K562 (cell line): ENCODE measurements around the gene ARL6IP1. TPM values are rescaled to one million over a fixed set of nuclear protein-coding genes. Genes with fewer than 3 reads are reported as not detected.
A peak's percentile ranks its signal among the peaks of the same experiment; 100 is the strongest.

Experiments used
- ARID1B ChIP-seq: fragments of 450-650 bp; IDR thresholded peaks from 2 replicates; pipeline ENCODE4 v1.6.1; 2016; ENCODE audit warnings: antibody characterized with exemption, mild to moderate bottlenecking, inconsistent platforms
- ESRRA ChIP-seq: fragments of 450-650 bp; IDR thresholded peaks from 2 replicates; pipeline ENCODE4 v1.6.1; 2014; ENCODE audit warnings: low read depth, mild to moderate bottlenecking, moderate library complexity, borderline replicate concordance
- FOXA3 ChIP-seq, 2 experiments: fragments of 450-650 bp in 1 of 2; sonication (generic) in 1 of 2; formaldehyde crosslinking; IDR thresholded peaks in 1 of 2; conservative IDR thresholded peaks in 1 of 2; 2 replicates each; pipeline versions ENCODE4 v1.4.0 to v1.8.0; 2020 to 2022; ENCODE audit warnings: mild to moderate bottlenecking in 2 of 2, missing genetic modification reagents in 1 of 2
- FOXJ2 ChIP-seq: fragments of 200-800 bp; sonication (Bioruptor generic); IDR thresholded peaks from 2 replicates; pipeline ENCODE4 v1.6.1; 2016; ENCODE audit warnings: missing genetic modification characterization, missing compliant biosample characterization
- HNRNPH1 ChIP-seq: fragments of 200-400 bp; formaldehyde crosslinking; optimal IDR thresholded peaks from 2 replicates; pipeline ENCODE3; 2017; ENCODE audit warnings: low read depth, mild to moderate bottlenecking, low read length, moderate library complexity
- HNRNPLL ChIP-seq: fragments of 200-400 bp; formaldehyde crosslinking; IDR thresholded peaks from 2 replicates; pipeline ENCODE4 v1.6.1; 2017; ENCODE audit warnings: low read length, low read depth, mild to moderate bottlenecking; ENCODE audit not compliant: poor library complexity, severe bottlenecking
- IFI16 ChIP-seq: fragments of 250-450 bp; sonication (Bioruptor Pico); IDR thresholded peaks from 2 replicates; pipeline ENCODE4 v2.1.2; 2022; ENCODE audit warnings: mild to moderate bottlenecking, inconsistent platforms
- KLF13 ChIP-seq: fragments of 450-650 bp; IDR thresholded peaks from 2 replicates; pipeline ENCODE4 v1.6.1; 2016; ENCODE audit warnings: missing genetic modification characterization, low read depth, mild to moderate bottlenecking, missing compliant biosample characterization, moderate library complexity, borderline replicate concordance
- RBM22 ChIP-seq: fragments of 200-400 bp; formaldehyde crosslinking; IDR thresholded peaks from 2 replicates; pipeline ENCODE4 v1.6.1; 2018; ENCODE audit warnings: low read length, low read depth; ENCODE audit not compliant: poor library complexity, severe bottlenecking
- RFX7 ChIP-seq: fragments of 250-450 bp; sonication (Bioruptor Pico); IDR thresholded peaks from 2 replicates; pipeline ENCODE4 v1.5.1; 2021; ENCODE audit warnings: mild to moderate bottlenecking
- SMARCA4 ChIP-seq: fragments of 450-650 bp; IDR thresholded peaks from 2 replicates; pipeline ENCODE4 v1.6.1; 2016
- TEAD1 ChIP-seq, 2 experiments: fragments of 450-650 bp in 1 of 2; sonication (generic) in 1 of 2; formaldehyde crosslinking; IDR thresholded peaks; 2 replicates each; pipeline versions ENCODE4 v1.4.0 to v1.8.0; 2020 to 2022; ENCODE audit warnings: mild to moderate bottlenecking in 2 of 2, missing genetic modification reagents in 1 of 2
- TGIF2 ChIP-seq: sonication (generic); formaldehyde crosslinking; IDR thresholded peaks from 2 replicates; pipeline ENCODE4 v1.8.1; 2022; ENCODE audit warnings: mild to moderate bottlenecking, missing genetic modification reagents, moderate library complexity
- YBX1 ChIP-seq: fragments of 450-650 bp; IDR thresholded peaks from 2 replicates; pipeline ENCODE4 v1.7.1; 2016; ENCODE audit warnings: mild to moderate bottlenecking
- ZEB2 ChIP-seq: fragments of 450-650 bp; IDR thresholded peaks from 2 replicates; pipeline ENCODE4 v1.6.1; 2016
- ZNF408 ChIP-seq: fragments of 250-450 bp; sonication (Bioruptor Pico); IDR thresholded peaks from 2 replicates; pipeline ENCODE4 v1.4.0; 2020; ENCODE audit warnings: low read depth, mild to moderate bottlenecking, moderate library complexity
- polyA plus RNA-seq, 8 experiments: library from polyadenylated mRNA; depleted of rRNA in 4 of 8; stranded (reverse) in 5 of 8; unstranded in 3 of 8; fragments of >200 nt; fragmentation: Nextera tagmentation in 2 of 8; fragmentation: Illumina TruSeq in 1 of 8; extraction: Ambion mirVana in 2 of 8; extraction: Trizol in 1 of 8; gene quantifications; 2 replicates each; pipeline versions ENCODE4 v1.2.1 to v1.2.3, GENCODE V29; 2011 to 2014; ENCODE audit warnings: inconsistent platforms in 1 of 8, missing spikeins in 1 of 8
- total RNA-seq, 7 experiments: library from RNA; depleted of rRNA in 6 of 7; stranded (reverse); fragments of >200 nt in 6 of 7; fragmentation: Illumina TruSeq in 2 of 7; extraction: Trizol in 2 of 7; gene quantifications; 2 replicates each; pipeline versions ENCODE4 v1.2.1 to v1.2.3, GENCODE V29; 2011 to 2021; ENCODE audit warnings: low replicate concordance in 1 of 7
- TF ChIP-seq, protein P1 (sequence below): fragments of 250-450 bp; sonication (Bioruptor Pico); IDR thresholded peaks from 2 replicates; pipeline ENCODE4 v1.4.0; 2020; ENCODE audit warnings: mild to moderate bottlenecking, moderate library complexity
- TF ChIP-seq, protein P2 (sequence below): fragments of 250-450 bp; sonication (Bioruptor Pico); IDR thresholded peaks from 2 replicates; pipeline ENCODE4 v1.5.0; 2022; ENCODE audit warnings: mild to moderate bottlenecking
- TF ChIP-seq, protein P3 (sequence below): fragments of 250-450 bp; sonication (Bioruptor Pico); IDR thresholded peaks from 2 replicates; pipeline ENCODE4 v1.6.1; 2021; ENCODE audit warnings: mild to moderate bottlenecking
- TF ChIP-seq, protein P4 (sequence below): fragments of 250-450 bp; sonication (Bioruptor Pico); IDR thresholded peaks from 2 replicates; pipeline ENCODE4 v1.4.0; 2020; ENCODE audit warnings: mild to moderate bottlenecking, moderate library complexity

The ARL6IP1 gene
- total and polyA plus RNA-seq, 9 of the 15 experiments (the other 6 are each of a cell fraction or from before 2014, with no cell fraction given) = 102 to 391 (median 162) TPM

DNA sequence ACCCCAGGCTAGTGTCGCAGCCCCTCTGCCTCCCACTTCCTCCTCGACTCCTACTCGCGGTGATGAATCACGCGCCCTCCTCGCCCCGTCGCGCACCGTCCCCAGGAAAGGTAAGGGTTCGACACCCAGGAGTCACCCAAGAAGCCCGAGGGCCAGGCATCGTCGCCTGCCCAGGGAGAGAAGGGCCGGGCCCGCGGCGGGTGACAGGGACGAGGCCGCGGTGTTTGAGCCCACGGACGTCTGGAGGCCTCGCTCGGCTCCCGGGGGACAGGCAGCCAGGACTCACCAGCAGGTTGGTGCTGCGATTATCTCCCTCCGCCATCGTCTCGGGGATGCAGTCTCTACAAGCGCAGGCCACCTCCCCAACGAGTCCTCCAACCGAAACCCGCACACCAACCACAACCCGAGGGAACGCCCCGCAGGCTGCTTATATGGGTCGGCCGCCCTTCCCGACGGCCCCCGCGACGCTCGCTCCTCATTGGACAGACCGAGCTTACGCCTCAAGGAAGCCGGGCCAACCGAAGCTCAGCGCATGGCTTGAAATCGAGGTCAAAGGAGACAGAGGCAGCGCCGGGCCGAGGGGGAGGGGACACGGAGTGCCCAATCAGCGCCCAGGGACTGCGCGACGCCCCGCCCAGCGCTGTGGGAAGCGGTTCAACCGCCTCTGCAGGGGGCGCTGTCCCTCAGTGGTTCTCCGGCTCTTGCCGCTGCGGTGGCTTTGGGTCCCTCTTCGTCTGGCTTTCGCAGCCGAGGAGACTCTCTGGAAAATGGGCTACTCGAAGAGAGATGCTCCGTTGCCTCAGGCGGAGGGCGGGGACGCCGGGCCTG is at the start of gene ARL6IP1 (continued):
- TF ChIP-seq, protein P1, sequence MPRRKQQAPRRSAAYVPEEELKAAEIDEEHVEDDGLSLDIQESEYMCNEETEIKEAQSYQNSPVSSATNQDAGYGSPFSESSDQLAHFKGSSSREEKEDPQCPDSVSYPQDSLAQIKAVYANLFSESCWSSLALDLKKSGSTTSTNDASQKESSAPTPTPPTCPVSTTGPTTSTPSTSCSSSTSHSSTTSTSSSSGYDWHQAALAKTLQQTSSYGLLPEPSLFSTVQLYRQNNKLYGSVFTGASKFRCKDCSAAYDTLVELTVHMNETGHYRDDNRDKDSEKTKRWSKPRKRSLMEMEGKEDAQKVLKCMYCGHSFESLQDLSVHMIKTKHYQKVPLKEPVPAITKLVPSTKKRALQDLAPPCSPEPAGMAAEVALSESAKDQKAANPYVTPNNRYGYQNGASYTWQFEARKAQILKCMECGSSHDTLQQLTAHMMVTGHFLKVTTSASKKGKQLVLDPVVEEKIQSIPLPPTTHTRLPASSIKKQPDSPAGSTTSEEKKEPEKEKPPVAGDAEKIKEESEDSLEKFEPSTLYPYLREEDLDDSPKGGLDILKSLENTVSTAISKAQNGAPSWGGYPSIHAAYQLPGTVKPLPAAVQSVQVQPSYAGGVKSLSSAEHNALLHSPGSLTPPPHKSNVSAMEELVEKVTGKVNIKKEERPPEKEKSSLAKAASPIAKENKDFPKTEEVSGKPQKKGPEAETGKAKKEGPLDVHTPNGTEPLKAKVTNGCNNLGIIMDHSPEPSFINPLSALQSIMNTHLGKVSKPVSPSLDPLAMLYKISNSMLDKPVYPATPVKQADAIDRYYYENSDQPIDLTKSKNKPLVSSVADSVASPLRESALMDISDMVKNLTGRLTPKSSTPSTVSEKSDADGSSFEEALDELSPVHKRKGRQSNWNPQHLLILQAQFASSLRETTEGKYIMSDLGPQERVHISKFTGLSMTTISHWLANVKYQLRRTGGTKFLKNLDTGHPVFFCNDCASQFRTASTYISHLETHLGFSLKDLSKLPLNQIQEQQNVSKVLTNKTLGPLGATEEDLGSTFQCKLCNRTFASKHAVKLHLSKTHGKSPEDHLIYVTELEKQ = no peak
- TF ChIP-seq KLF13 (tag) = peak; percentile 37; the same call in 1 of the 2 replicates
- no peak for TF ChIP-seq RFX7 (CRISPR knock-in tag)
- peak; percentile 96 for TF ChIP-seq ESRRA
- peak; percentile 76 for TF ChIP-seq HNRNPH1
- TF ChIP-seq ZNF408 (CRISPR knock-in tag) = no peak
- TF ChIP-seq, protein P2, sequence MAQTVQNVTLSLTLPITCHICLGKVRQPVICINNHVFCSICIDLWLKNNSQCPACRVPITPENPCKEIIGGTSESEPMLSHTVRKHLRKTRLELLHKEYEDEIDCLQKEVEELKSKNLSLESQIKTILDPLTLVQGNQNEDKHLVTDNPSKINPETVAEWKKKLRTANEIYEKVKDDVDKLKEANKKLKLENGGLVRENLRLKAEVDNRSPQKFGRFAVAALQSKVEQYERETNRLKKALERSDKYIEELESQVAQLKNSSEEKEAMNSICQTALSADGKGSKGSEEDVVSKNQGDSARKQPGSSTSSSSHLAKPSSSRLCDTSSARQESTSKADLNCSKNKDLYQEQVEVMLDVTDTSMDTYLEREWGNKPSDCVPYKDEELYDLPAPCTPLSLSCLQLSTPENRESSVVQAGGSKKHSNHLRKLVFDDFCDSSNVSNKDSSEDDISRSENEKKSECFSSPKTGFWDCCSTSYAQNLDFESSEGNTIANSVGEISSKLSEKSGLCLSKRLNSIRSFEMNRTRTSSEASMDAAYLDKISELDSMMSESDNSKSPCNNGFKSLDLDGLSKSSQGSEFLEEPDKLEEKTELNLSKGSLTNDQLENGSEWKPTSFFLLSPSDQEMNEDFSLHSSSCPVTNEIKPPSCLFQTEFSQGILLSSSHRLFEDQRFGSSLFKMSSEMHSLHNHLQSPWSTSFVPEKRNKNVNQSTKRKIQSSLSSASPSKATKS (CRISPR knock-in tag) = no peak
- peak; percentile 74 for TF ChIP-seq SMARCA4
- TF ChIP-seq, protein P3, sequence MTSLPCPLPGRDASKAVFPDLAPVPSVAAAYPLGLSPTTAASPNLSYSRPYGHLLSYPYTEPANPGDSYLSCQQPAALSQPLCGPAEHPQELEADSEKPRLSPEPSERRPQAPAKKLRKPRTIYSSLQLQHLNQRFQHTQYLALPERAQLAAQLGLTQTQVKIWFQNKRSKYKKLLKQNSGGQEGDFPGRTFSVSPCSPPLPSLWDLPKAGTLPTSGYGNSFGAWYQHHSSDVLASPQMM (CRISPR knock-in tag) = no peak
- 0 out of 2 replicates have a peak, but pooled peaks have one; percentile 42 for TF ChIP-seq ARID1B
- peak; percentile 98 for TF ChIP-seq RBM22
- TF ChIP-seq, protein P4, sequence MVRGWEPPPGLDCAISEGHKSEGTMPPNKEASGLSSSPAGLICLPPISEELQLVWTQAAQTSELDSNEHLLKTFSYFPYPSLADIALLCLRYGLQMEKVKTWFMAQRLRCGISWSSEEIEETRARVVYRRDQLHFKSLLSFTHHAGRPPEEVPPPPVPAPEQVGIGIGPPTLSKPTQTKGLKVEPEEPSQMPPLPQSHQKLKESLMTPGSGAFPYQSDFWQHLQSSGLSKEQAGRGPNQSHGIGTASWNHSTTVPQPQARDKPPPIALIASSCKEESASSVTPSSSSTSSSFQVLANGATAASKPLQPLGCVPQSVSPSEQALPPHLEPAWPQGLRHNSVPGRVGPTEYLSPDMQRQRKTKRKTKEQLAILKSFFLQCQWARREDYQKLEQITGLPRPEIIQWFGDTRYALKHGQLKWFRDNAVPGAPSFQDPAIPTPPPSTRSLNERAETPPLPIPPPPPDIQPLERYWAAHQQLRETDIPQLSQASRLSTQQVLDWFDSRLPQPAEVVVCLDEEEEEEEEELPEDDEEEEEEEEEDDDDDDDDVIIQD = no peak
- TF ChIP-seq FOXJ2 (tag) = no peak
- peak in 1 of 2 experiments; percentile 61; a peak in 2 of 4 replicates for TF ChIP-seq FOXA3 (CRISPR knock-in tag; conservative IDR thresholded peaks at IDR 0.05 in 1 of 2, IDR thresholded peaks at IDR 0.05 in 1 of 2)
- TF ChIP-seq IFI16 (CRISPR knock-in tag) = no peak
- no peak; the same call in 1 of the 2 replicates for TF ChIP-seq TGIF2
- peak; percentile 64 for TF ChIP-seq HNRNPLL
- no peak for TF ChIP-seq YBX1
- TF ChIP-seq ZEB2 = peak; percentile 54; the same call in 1 of the 2 replicates
- TF ChIP-seq TEAD1 (CRISPR knock-in tag; IDR thresholded peaks at IDR 0.05) = peak; percentile 13 to 50; a peak in 2 of 4 replicates
